ENCODE measurements around the gene OR4L1.
"Not testable (repeated sequence)": the region's sequence is repeated elsewhere in the genome, so short reads cannot be mapped to it uniquely, and the experiment has no call there.

The OR4L1 gene

GRCh38 chr14:20059745-20060144, at the start of gene OR4L1:
Gene OR4L1, plus strand, starts transcription at chr14:20060045. Its CDS starts 0 bp downstream, at chr14:20060045.
- DNase-seq: no peak

DNA sequence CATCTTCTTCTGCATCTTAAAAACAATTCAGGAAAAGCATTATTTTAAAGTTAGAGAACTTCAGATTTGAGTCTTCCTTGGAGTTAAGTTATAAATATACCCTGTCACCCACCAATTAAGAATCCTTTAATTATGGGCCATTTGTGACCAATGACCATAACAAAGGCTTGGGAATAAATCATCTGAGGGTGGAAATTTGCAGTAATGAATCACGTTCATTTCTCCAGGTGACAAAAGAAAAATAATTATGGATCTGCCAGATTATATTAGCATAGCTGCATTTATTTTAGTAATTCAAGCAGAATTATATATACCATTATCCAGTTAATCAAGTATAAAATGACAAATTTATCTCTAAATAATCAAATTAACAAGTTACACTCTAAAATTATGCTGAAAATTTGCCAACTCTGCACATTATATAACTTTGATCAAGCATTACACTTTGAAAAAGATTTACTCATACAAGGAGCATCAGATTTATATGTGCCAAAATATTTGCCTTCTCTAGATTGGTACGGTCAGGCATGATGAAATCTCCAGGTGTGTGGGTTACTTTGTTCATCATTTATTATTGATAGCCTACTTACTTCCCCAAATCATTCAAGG, 40.5 kb upstream of the OR4L1 start, which contains the start of gene OR4K14:
Gene OR4K14 (minus strand): TSS at position 51 of the 609 bp plus-strand sequence. CDS start 4,114 bp downstream, outside the sequence.
- no peak for DNase-seq

DNA sequence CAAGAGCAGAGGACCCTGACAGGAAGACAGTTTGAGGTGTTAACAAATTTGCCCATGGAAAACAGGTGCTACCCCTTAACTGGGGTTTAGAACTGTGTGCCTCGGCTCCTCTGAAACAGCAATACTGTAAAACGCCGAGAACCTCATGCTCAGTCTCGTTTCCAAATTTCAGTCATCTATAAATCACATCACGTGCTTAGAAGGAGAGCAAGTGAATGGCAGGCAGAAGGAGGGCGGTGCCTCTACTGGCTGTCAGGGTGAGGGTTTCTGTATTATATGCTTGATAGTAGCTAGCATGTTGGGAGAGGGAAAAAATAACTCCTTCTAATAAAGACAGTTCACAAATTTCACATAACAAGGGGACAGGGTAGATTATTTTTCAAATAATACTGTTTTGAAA, 28.8 kb upstream of the OR4L1 start:
- no peak for DNase-seq

DNA sequence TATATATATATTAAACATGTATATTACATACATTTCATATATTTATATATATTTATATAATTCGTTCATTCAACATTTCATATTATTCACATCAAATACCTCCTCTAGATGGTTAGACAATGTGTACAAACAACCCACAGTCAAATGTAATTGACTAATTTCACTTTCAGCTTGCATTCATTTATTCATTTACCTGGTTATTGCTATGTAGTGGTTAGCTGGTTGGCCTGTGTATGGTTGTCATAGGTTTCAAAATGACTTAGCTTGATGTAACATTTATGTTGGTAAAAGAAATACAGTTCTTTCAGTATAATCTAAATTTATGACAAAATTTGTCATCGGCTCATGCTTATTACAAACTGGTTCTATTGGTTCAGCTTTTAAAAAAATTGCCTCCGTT, 24.4 kb upstream of the OR4L1 start:
- DNase-seq: no peak

GRCh38 chr14:20035938-20036337, 23.9 kb upstream of the OR4L1 start, which contains the start of gene OR4K13:
Gene OR4K13, minus strand, starts transcription at chr14:20036038. Its CDS starts 1,280 bp downstream, at chr14:20034758.
- no peak for DNase-seq

DNA sequence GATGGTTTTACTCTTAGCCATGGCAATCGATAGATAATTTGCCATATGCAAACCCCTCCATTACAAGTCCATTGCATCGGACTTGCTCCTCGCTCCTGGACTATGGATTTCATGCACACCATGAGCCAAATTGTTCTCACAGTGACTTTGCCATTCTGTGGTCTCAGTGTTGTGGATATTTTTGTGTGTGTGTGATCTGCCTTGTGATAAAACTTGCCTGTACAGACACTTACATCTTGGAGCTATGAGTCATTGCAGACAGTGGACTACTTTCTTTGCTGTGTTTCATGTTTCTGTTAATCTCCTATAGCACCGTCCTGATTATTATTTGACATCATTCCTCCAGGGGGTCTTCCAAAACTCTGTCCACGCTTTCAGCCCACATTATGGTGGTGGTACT, 15.6 kb upstream of the OR4L1 start:
- DNase-seq: no peak

DNA sequence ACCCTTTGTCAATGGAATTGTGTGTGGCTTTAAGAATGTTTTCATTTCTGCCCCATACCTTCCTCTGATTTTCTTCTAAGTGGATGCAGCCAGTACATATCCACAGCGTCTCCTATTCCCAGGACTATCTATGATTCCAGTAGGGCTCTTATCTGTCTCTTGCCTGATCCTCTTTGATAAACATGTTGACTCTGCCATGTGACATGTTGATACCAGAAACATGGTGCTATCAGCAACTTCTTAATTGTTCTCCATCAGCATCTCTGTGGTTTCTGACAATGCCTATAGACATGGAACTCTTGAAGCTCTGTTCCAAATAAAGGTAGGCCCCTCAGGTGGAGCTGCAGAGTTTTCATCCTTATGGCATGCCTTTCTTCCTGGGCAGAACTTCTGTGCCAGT, 11.6 kb upstream of the OR4L1 start:
- DNase-seq: no peak

- DNase-seq: no peak
Measured at GRCh38 chr14:20092050-20092449, 32.2 kb downstream of the OR4L1 start.

GRCh38 chr14:20093442-20093841, 33.6 kb downstream of the OR4L1 start:
- no peak for DNase-seq

GRCh38 chr14:20098926-20099770, 39.3 kb downstream of the OR4L1 start:
- not testable (repeated sequence) for DNase-seq

DNA sequence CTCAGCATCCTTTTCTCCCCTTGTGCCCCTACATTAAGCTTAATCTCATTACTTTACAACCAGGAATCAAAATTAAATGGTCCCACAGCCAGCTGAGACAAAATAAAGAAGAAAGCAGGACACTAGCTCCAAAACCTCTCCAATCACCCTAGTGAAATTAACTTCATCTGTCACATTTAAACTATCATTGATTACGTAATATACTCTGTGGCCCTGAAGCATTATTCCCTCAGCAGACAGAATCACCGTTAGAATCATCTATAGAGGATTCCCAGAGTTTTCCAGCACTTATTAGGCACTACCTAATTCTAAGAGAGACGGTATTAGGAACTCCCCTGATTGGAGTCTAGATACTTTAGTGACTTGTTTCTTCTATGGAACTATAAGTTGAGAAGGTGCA, 50.6 kb downstream of the OR4L1 start, which contains the start of gene OR4K17:
Gene OR4K17 (plus strand): TSS at position 302 of the 400 bp plus-strand sequence. CDS start 6,761 bp downstream, outside the sequence.
- no peak for DNase-seq
